GM23338 (cell line): Measurements from ENCODE around the gene COPB1.

Experiments used
- CTCF ChIP-seq, 2 experiments: fragments of 200-600 bp in 1 of 2; sonication (generic) in 1 of 2; conservative IDR thresholded peaks; 2 replicates each; pipeline versions ENCODE4 v1.5.1 to v1.6.1; 2016 to 2017; ENCODE audit warnings: antibody characterized with exemption in 2 of 2, low read depth in 2 of 2, mild to moderate bottlenecking in 2 of 2, moderate library complexity in 1 of 2
- POLR2AphosphoS5 ChIP-seq: IDR thresholded peaks from 2 replicates; pipeline ENCODE4 v1.6.1; 2016; ENCODE audit warnings: antibody characterized with exemption, low read depth

GRCh38 chr11:14520747-14521151 lies 21.1 kb upstream of the COPB1 start:
- TF ChIP-seq CTCF (conservative IDR thresholded peaks at IDR 0.05; ENCODE audit: low read depth in 2 of 2) (no peak), POLR2AphosphoS5 (no peak)
